Measurements from ENCODE around the gene ATXN1. TPM values are rescaled to one million over a fixed set of nuclear protein-coding genes. Genes with fewer than 3 reads are reported as not detected.

ATXN1 gene
- total RNA-seq, 1 experiment from 2014 or later: 5.6 TPM

DNA sequence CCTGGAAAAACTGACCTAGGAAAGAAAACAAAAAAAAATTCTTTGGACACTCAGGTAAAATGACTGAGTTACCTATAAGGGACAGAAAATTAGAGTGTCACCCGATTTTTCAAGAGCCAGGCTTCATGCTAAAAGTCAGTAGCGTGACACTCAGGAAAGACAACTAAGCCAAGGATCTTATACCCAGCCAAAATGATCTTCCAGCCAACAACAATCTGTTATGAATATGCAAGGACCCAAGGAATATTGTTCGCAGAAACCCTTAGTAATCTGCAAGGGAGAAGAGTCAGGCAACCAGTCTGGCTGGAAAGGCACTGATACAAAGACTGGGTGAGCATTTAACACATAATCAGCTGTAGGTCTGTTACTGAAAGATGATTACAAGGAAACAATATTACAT, 319.2 kb downstream of the ATXN1 start:
- no peak overlapping the region for H3K4ac ChIP-seq (ENCODE audit: low read depth, low read length)
- TF ChIP-seq, protein P1, sequence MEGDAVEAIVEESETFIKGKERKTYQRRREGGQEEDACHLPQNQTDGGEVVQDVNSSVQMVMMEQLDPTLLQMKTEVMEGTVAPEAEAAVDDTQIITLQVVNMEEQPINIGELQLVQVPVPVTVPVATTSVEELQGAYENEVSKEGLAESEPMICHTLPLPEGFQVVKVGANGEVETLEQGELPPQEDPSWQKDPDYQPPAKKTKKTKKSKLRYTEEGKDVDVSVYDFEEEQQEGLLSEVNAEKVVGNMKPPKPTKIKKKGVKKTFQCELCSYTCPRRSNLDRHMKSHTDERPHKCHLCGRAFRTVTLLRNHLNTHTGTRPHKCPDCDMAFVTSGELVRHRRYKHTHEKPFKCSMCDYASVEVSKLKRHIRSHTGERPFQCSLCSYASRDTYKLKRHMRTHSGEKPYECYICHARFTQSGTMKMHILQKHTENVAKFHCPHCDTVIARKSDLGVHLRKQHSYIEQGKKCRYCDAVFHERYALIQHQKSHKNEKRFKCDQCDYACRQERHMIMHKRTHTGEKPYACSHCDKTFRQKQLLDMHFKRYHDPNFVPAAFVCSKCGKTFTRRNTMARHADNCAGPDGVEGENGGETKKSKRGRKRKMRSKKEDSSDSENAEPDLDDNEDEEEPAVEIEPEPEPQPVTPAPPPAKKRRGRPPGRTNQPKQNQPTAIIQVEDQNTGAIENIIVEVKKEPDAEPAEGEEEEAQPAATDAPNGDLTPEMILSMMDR (conservative IDR thresholded peaks at IDR 0.05): no peak
- no peak overlapping the region for H2AFZ ChIP-seq (ENCODE audit: low read length)
- H3K9ac ChIP-seq (ENCODE audit: extremely low read depth, insufficient read length, low read length): no peak overlapping the region
- no peaks in the 10 kb centered on the region for H4K20me1 ChIP-seq (ENCODE audit: control insufficient read depth, insufficient read depth, insufficient read length)
- no peak overlapping the region for H2BK120ac ChIP-seq (ENCODE audit: low read depth, low read length, poor library complexity, severe bottlenecking)
- Mint-ChIP-seq H3K4me3 (no peak overlapping the region), H3K4me1 (no peaks in the 10 kb centered on the region), H3K27ac (no peak overlapping the region), H3K9me3 (no peaks in the 10 kb centered on the region), H3K36me3 (ENCODE audit: insufficient read depth in 1 of 3, low read depth in 3 of 3) (no peaks in the 10 kb centered on the region), H3K27me3 (ENCODE audit: low read depth) (no peaks in the 10 kb centered on the region)
- H3K23me2 ChIP-seq (ENCODE audit: insufficient read length, low read depth, low read length, poor library complexity, severe bottlenecking): no peaks in the 10 kb centered on the region
- H3K14ac ChIP-seq (ENCODE audit: insufficient read depth, low read length): no peak overlapping the region
- no peak overlapping the region for H3T11ph ChIP-seq (ENCODE audit: low read length)
- H2BK20ac ChIP-seq (ENCODE audit: low read depth, low read length, poor library complexity, severe bottlenecking): no peak overlapping the region
- H2BK5ac ChIP-seq (ENCODE audit: insufficient read length, low read length): no peak overlapping the region
- no peak overlapping the region for H4K91ac ChIP-seq (ENCODE audit: insufficient read length, low read depth, low read length)
- no peaks in the 10 kb centered on the region for H3K4me1 ChIP-seq (ENCODE audit: insufficient read depth, low read length)
- no peak overlapping the region for H4K8ac ChIP-seq (replicated peaks; ENCODE audit: insufficient read length, low read depth, low read length)
- H3K4me2 ChIP-seq (ENCODE audit: insufficient read depth, insufficient read length, low read length): no peak overlapping the region
- H4K5ac ChIP-seq (ENCODE audit: insufficient read length, low read depth, low read length): no peak overlapping the region
- H3K79me1 ChIP-seq (ENCODE audit: insufficient read depth, low read depth, low read length, poor library complexity, severe bottlenecking): no peaks in the 10 kb centered on the region
- no peak overlapping the region for H2BK15ac ChIP-seq (ENCODE audit: low read depth, low read length)
- no peak overlapping the region for H3K27ac ChIP-seq (ENCODE audit: insufficient read length, low read depth, low read length)
- no peaks in the 10 kb centered on the region for H3K27me3 ChIP-seq (ENCODE audit: insufficient read depth, low read length)
- H3K18ac ChIP-seq (ENCODE audit: insufficient read length, low read depth, low read length): no peak overlapping the region
- no peak overlapping the region for H2BK12ac ChIP-seq (ENCODE audit: insufficient read length, low read depth, low read length)
- DNase-seq: no peak
- no peak overlapping the region for H2AK5ac ChIP-seq (ENCODE audit: insufficient read length, low read length)
- no CpG with 5 or more reads among the region's 3 CpGs for WGBS (ENCODE audit: extremely low coverage, insufficient read length, low lambda C conversion rate)
- H3K56ac ChIP-seq (ENCODE audit: insufficient read length, low read depth, low read length): no peak overlapping the region
- no peak overlapping the region for H3K23ac ChIP-seq (ENCODE audit: insufficient read length, low read depth, low read length)
- H3K9me3 ChIP-seq (ENCODE audit: control insufficient read depth, low read depth, low read length): no peaks in the 10 kb centered on the region
- no peaks in the 10 kb centered on the region for H3K79me2 ChIP-seq (ENCODE audit: insufficient read depth, low read length)
